Neural cell (in vitro differentiated cells): ENCODE measurements around the gene KRTAP2-1. TPM values are rescaled to one million over a fixed set of nuclear protein-coding genes. Genes with fewer than 3 reads are reported as not detected.
"Not testable (repeated sequence)": the region's sequence is repeated elsewhere in the genome, so short reads cannot be mapped to it uniquely, and the experiment has no call there.

Experiments used
- H2AFZ ChIP-seq: fragments of 200-600, 300-800 bp; sonication (generic), shearing (Covaris generic); 2 replicates; pipeline ENCODE4 v1.6.0; 2014; ENCODE audit warnings: low read depth, mild to moderate bottlenecking, antibody characterized with exemption, low read length, moderate library complexity
- H3F3A ChIP-seq: fragments of 200-600 bp; shearing (Covaris generic); 2 replicates; pipeline ENCODE4 v1.6.1; 2016; ENCODE audit warnings: mild to moderate bottlenecking, moderate library complexity, mixed read lengths, antibody characterized with exemption, low read length; ENCODE audit not compliant: insufficient read depth, poor library complexity, severe bottlenecking
- H3K27ac ChIP-seq: fragments of 200-600, 300-800 bp; sonication (generic), shearing (Covaris generic); 2 replicates; pipeline ENCODE4 v1.5.1; 2014; ENCODE audit warnings: mild to moderate bottlenecking, low read length, moderate library complexity
- H3K27me3 ChIP-seq: fragments of 300-800, 200-600 bp; sonication (generic), shearing (Covaris generic); 2 replicates; pipeline ENCODE4 v1.6.0; 2014; ENCODE audit warnings: mild to moderate bottlenecking, low read depth, low read length, moderate library complexity; ENCODE audit not compliant: insufficient read depth
- H3K36me3 ChIP-seq: fragments of 300-800, 200-600 bp; sonication (generic), shearing (Covaris generic); 2 replicates; pipeline ENCODE4 v1.5.1; 2014; ENCODE audit warnings: mild to moderate bottlenecking, antibody characterized with exemption, low read length, moderate library complexity; ENCODE audit not compliant: insufficient read depth
- H3K4me2 ChIP-seq: fragments of 300-800, 200-600 bp; sonication (generic), shearing (Covaris generic); 2 replicates; pipeline ENCODE4 v1.6.0; 2014; ENCODE audit warnings: mild to moderate bottlenecking, low read length
- H3K4me3 ChIP-seq: fragments of 300-800, 200-600 bp; sonication (generic), shearing (Covaris generic); 2 replicates; pipeline ENCODE4 v1.5.1; 2014; ENCODE audit warnings: mild to moderate bottlenecking, low read length, moderate library complexity
- H3K79me2 ChIP-seq: fragments of 200-600 bp; shearing (Covaris generic); replicated peaks from 2 replicates; pipeline ENCODE4 v1.6.0; 2014; ENCODE audit warnings: mild to moderate bottlenecking, low read length, moderate library complexity; ENCODE audit not compliant: insufficient read depth
- H3K9ac ChIP-seq: fragments of 300-800, 200-600 bp; sonication (generic), shearing (Covaris generic); 2 replicates; pipeline ENCODE4 v1.6.1; 2016; ENCODE audit warnings: mild to moderate bottlenecking, low read length, mixed read lengths
- H3K9me2 ChIP-seq: fragments of 200-600 bp; shearing (Covaris generic); 2 replicates; pipeline ENCODE4 v1.6.1; 2016; ENCODE audit warnings: mild to moderate bottlenecking, low read length, mixed read lengths; ENCODE audit not compliant: insufficient read depth
- H3K9me3 ChIP-seq: fragments of 200-600, 300-800 bp; sonication (generic), shearing (Covaris generic); 2 replicates; pipeline ENCODE4 v1.6.1; 2016; ENCODE audit warnings: mild to moderate bottlenecking, mixed run types, low read length, moderate library complexity, mixed read lengths
- H4K20me1 ChIP-seq: fragments of 200-600 bp; shearing (Covaris generic); 2 replicates; pipeline ENCODE4 v1.6.1; 2016; ENCODE audit warnings: mild to moderate bottlenecking, mixed run types; ENCODE audit not compliant: insufficient read depth
- EP300 ChIP-seq: fragments of 450-650 bp; conservative IDR thresholded peaks from 2 replicates; pipeline ENCODE4 v1.6.1; 2014; ENCODE audit warnings: antibody characterized with exemption, mild to moderate bottlenecking, moderate library complexity; ENCODE audit not compliant: poor library complexity, severe bottlenecking
- EZH2 ChIP-seq: fragments of 200-600, 300-800 bp; shearing (Covaris generic), sonication (generic); IDR thresholded peaks from 2 replicates; pipeline ENCODE4 v1.6.1; 2014; ENCODE audit warnings: antibody characterized with exemption, low read length, borderline replicate concordance, mild to moderate bottlenecking; ENCODE audit not compliant: insufficient read depth, poor library complexity, severe bottlenecking
- MXI1 ChIP-seq: fragments of 450-650 bp; conservative IDR thresholded peaks from 2 replicates; pipeline ENCODE4 v1.6.1; 2014; ENCODE audit warnings: antibody characterized with exemption, mild to moderate bottlenecking; ENCODE audit not compliant: poor library complexity, severe bottlenecking
- POLR2AphosphoS5 ChIP-seq: IDR thresholded peaks from 2 replicates; pipeline ENCODE4 v1.6.1; 2012
- RAD21 ChIP-seq: fragments of 450-650 bp; conservative IDR thresholded peaks from 2 replicates; pipeline ENCODE4 v1.6.1; 2014; ENCODE audit warnings: antibody characterized with exemption, mild to moderate bottlenecking, moderate library complexity
- SMC3 ChIP-seq: fragments of 450-650 bp; conservative IDR thresholded peaks from 2 replicates; pipeline ENCODE4 v1.6.1; 2014; ENCODE audit warnings: antibody characterized with exemption, mild to moderate bottlenecking, moderate library complexity; ENCODE audit not compliant: poor library complexity
- TAF1 ChIP-seq: IDR thresholded peaks from 2 replicates; pipeline ENCODE4 v1.6.1; 2012; ENCODE audit warnings: low read depth
- polyA plus RNA-seq: library from polyadenylated mRNA; depleted of rRNA; stranded (reverse); fragments of >200 nt; gene quantifications from 2 replicates; pipeline ENCODE4 v1.2.3, GENCODE V29; 2014
- TF ChIP-seq, protein P1 (sequence below): IDR thresholded peaks from 2 replicates; pipeline ENCODE4 v1.6.1; 2012; ENCODE audit warnings: borderline replicate concordance
- TF ChIP-seq, protein P2 (sequence below): fragments of 450-650 bp; IDR thresholded peaks from 2 replicates; pipeline ENCODE4 v1.5.1; 2014; ENCODE audit warnings: antibody characterized with exemption, mild to moderate bottlenecking, moderate library complexity; ENCODE audit not compliant: poor library complexity, severe bottlenecking

Gene KRTAP2-1
- polyA plus RNA-seq, 1 donor from 2014 or later, result not detected

DNA sequence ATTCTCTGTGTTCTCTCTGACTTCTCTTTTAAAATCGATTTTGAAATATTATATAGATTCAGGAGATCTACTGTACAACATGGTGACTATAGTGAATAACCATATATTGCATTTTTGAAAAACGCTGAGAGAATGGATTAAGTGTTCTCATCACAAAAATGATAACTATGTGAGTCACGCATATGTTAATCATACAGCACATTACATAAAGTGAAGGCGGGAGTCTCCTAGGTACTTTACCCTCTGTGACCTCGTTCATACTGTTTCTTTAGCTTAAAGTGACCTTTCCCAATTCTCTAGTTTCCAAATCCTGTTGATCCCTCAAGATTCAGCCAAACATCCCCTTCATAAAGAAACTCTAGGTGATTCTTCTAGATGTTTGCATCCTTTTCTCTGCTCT is 44.3 kb downstream of the KRTAP2-1 start:
- Histone ChIP-seq H3K27ac (no peak overlapping the region), H3K9me3 (no peaks in the 10 kb centered on the region), H3K9ac (no peak overlapping the region), H3K4me2 (no peak overlapping the region), H4K20me1 (no peaks in the 10 kb centered on the region), H3F3A (no peaks in the 10 kb centered on the region), H3K4me3 (no peak overlapping the region), H3K9me2 (no peaks in the 10 kb centered on the region), H3K36me3 (no peaks in the 10 kb centered on the region), H3K27me3 (no peaks in the 10 kb centered on the region), H3K79me2 (no peaks in the 10 kb centered on the region), H2AFZ (no peak overlapping the region)
- TF ChIP-seq, protein P1, sequence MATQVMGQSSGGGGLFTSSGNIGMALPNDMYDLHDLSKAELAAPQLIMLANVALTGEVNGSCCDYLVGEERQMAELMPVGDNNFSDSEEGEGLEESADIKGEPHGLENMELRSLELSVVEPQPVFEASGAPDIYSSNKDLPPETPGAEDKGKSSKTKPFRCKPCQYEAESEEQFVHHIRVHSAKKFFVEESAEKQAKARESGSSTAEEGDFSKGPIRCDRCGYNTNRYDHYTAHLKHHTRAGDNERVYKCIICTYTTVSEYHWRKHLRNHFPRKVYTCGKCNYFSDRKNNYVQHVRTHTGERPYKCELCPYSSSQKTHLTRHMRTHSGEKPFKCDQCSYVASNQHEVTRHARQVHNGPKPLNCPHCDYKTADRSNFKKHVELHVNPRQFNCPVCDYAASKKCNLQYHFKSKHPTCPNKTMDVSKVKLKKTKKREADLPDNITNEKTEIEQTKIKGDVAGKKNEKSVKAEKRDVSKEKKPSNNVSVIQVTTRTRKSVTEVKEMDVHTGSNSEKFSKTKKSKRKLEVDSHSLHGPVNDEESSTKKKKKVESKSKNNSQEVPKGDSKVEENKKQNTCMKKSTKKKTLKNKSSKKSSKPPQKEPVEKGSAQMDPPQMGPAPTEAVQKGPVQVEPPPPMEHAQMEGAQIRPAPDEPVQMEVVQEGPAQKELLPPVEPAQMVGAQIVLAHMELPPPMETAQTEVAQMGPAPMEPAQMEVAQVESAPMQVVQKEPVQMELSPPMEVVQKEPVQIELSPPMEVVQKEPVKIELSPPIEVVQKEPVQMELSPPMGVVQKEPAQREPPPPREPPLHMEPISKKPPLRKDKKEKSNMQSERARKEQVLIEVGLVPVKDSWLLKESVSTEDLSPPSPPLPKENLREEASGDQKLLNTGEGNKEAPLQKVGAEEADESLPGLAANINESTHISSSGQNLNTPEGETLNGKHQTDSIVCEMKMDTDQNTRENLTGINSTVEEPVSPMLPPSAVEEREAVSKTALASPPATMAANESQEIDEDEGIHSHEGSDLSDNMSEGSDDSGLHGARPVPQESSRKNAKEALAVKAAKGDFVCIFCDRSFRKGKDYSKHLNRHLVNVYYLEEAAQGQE, result no peak
- no peak for TF ChIP-seq TAF1
- no peak for TF ChIP-seq EP300
- no peak for TF ChIP-seq RAD21
- TF ChIP-seq MXI1, result no peak
- no peak for TF ChIP-seq POLR2AphosphoS5
- no peak for TF ChIP-seq SMC3
- TF ChIP-seq, protein P2, sequence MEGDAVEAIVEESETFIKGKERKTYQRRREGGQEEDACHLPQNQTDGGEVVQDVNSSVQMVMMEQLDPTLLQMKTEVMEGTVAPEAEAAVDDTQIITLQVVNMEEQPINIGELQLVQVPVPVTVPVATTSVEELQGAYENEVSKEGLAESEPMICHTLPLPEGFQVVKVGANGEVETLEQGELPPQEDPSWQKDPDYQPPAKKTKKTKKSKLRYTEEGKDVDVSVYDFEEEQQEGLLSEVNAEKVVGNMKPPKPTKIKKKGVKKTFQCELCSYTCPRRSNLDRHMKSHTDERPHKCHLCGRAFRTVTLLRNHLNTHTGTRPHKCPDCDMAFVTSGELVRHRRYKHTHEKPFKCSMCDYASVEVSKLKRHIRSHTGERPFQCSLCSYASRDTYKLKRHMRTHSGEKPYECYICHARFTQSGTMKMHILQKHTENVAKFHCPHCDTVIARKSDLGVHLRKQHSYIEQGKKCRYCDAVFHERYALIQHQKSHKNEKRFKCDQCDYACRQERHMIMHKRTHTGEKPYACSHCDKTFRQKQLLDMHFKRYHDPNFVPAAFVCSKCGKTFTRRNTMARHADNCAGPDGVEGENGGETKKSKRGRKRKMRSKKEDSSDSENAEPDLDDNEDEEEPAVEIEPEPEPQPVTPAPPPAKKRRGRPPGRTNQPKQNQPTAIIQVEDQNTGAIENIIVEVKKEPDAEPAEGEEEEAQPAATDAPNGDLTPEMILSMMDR, result no peak
- TF ChIP-seq EZH2, result no peak

DNA sequence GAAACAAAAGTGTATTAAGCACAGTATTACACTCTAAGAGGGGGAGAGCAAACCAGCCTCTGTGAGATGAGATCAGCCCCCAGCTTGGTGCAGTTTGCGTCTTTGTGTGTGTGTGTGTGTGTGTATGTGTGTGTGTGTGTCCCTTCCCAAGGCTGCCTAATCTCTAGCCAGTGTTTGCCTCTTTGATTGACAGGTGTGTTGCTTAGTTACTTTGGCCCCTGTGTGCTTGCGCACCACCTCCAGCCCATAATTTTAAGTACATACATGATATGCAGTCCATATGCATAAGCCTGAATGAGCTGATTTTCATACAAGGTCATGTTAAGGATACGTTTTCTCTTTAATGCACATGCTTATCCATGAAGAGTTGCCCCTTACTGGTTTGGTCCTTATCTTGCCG is 45.3 kb downstream of the KRTAP2-1 start:
- H3K27ac ChIP-seq, result no peak overlapping the region
- no peak for TF ChIP-seq MXI1
- H3K36me3 ChIP-seq, result no peaks in the 10 kb centered on the region
- no peaks in the 10 kb centered on the region for H4K20me1 ChIP-seq
- no peak overlapping the region for H3K9ac ChIP-seq
- H3F3A ChIP-seq, result no peaks in the 10 kb centered on the region
- H3K79me2 ChIP-seq, result no peaks in the 10 kb centered on the region
- no peak overlapping the region for H3K4me3 ChIP-seq
- H3K27me3 ChIP-seq, result no peaks in the 10 kb centered on the region
- no peaks in the 10 kb centered on the region for H3K9me3 ChIP-seq
- H3K9me2 ChIP-seq, result no peaks in the 10 kb centered on the region
- H3K4me2 ChIP-seq, result no peak overlapping the region
- no peak overlapping the region for H2AFZ ChIP-seq

DNA sequence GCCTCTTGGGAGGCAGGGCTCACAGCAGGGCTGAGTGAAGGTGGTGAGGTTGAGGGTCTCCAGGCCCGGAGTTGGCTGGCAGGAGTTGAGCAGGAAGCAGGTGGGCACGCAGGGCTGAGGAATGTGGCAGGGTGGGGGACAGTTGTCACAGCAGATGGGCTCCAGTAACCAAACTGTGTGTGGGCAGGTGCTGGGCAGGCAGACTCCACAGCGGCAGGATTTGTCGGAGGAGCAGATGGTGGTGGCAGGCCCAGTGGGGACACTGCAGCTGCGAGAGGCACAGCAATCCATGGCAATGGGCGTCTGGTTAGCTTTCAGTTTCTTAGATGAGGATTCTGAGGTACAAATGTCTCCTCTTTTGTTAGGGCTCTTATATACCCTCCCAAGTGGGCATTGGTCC is 47.6 kb downstream of the KRTAP2-1 start, which contains the start of gene KRTAP3-2:
TSS of gene KRTAP3-2 (minus strand) at position 344 of the 400 bp plus-strand sequence. CDS start at position 291, 53 bp downstream.
- not testable (repeated sequence) for H2AFZ ChIP-seq, H3K79me2 ChIP-seq, H3K4me2 ChIP-seq, H3K9me3 ChIP-seq, H3K27me3 ChIP-seq, H3K36me3 ChIP-seq, H4K20me1 ChIP-seq, H3K27ac ChIP-seq, H3K4me3 ChIP-seq, H3K9me2 ChIP-seq, H3F3A ChIP-seq, H3K9ac ChIP-seq
